ENCODE measurements around the gene GFI1B.

GRCh38 chr9:132937463-132937901 is 41.0 kb upstream of the GFI1B start:
- TF ChIP-seq CTCF (IDR thresholded peaks at IDR 0.05) (no peak), POLR2A (IDR thresholded peaks at IDR 0.05) (no peak)
